Activated CD8-positive, alpha-beta memory T cell treated with anti-CD3 and anti-CD28 coated beads, Interleukin-2, amount 50 U/mL, for 48 hours (primary cell): ENCODE measurements around the gene SLC30A9.

Experiments
- DNase-seq: peaks from one replicate; pipeline ENCODE4 v3.0.0-alpha.2; 2020

Gene SLC30A9

GRCh38 chr4:41990365-41991111 is at the start of gene SLC30A9:
Gene SLC30A9 (plus strand): TSS chr4:41990530. CDS start chr4:41990652, 122 bp downstream.
- DNase-seq: peak; percentile 91

- DNase-seq: no peak
Observed at GRCh38 chr4:41940834-41941233, 49.5 kb upstream of the SLC30A9 start.

GRCh38 chr4:41943506-41943905 is 46.8 kb upstream of the SLC30A9 start:
- DNase-seq: no peak

- DNase-seq: no peak
Observed at GRCh38 chr4:41944089-41944488, 46.2 kb upstream of the SLC30A9 start.

- DNase-seq: no peak
Observed at GRCh38 chr4:41949531-41949930, 40.8 kb upstream of the SLC30A9 start.

GRCh38 chr4:41957634-41958033 is 32.7 kb upstream of the SLC30A9 start:
- no peak for DNase-seq

GRCh38 chr4:41963105-41963504 is 27.2 kb upstream of the SLC30A9 start:
- no peak for DNase-seq

GRCh38 chr4:41964401-41964800 is 25.9 kb upstream of the SLC30A9 start:
- no peak for DNase-seq

GRCh38 chr4:41967392-41967791 is 22.9 kb upstream of the SLC30A9 start:
- DNase-seq: no peak

- no peak for DNase-seq
Observed at GRCh38 chr4:41969671-41970070, 20.7 kb upstream of the SLC30A9 start.

GRCh38 chr4:41975341-41975740 is 15.0 kb upstream of the SLC30A9 start:
- no peak for DNase-seq

GRCh38 chr4:41976775-41977516 is 13.4 kb upstream of the SLC30A9 start:
- DNase-seq: no peak

GRCh38 chr4:41977709-41978108 is 12.6 kb upstream of the SLC30A9 start:
- no peak for DNase-seq

- no peak for DNase-seq
Observed at GRCh38 chr4:41981456-41981855, 8.9 kb upstream of the SLC30A9 start, which contains the start of gene DCAF4L1. Gene DCAF4L1 (plus strand): TSS chr4:41981756. CDS start chr4:41981793, 37 bp downstream.

- DNase-seq: no peak
Observed at GRCh38 chr4:41982716-41983115, 7.6 kb upstream of the SLC30A9 start.

GRCh38 chr4:41985151-41985550 is 5.2 kb upstream of the SLC30A9 start:
- DNase-seq: no peak

GRCh38 chr4:41989994-41990364 is 351 bp upstream of the SLC30A9 start:
- DNase-seq: no peak

GRCh38 chr4:41991916-41992767 is 1.8 kb downstream of the SLC30A9 start:
- DNase-seq: no peak

- no peak for DNase-seq
Observed at GRCh38 chr4:41992967-41993857, 2.9 kb downstream of the SLC30A9 start.

- no peak for DNase-seq
Observed at GRCh38 chr4:41994461-41994985, 4.2 kb downstream of the SLC30A9 start.

GRCh38 chr4:41998019-41998418 is 7.7 kb downstream of the SLC30A9 start:
- DNase-seq: no peak

GRCh38 chr4:41999321-41999720 is 9.0 kb downstream of the SLC30A9 start:
- no peak for DNase-seq
